NT2/D1 (cell line): ENCODE measurements around the gene CBX6.

ENCODE experiments used
- SUZ12 ChIP-seq: IDR thresholded peaks from 2 replicates; pipeline ENCODE4 v1.6.1; 2011; ENCODE audit not compliant: insufficient read length, insufficient read depth; ENCODE audit errors: extremely low read depth
- YY1 ChIP-seq: IDR thresholded peaks from 2 replicates; pipeline ENCODE4 v1.6.1; 2011; ENCODE audit not compliant: insufficient read length, insufficient read depth

- TF ChIP-seq YY1 (no peak), SUZ12 (no peak)
These were observed 1.7 kb upstream of the CBX6 start for GRCh38 chr22:38873469-38874411.
